Muscle of arm (tissue), 12 donors: ENCODE data around the gene RNH1. TPM values are rescaled to one million over a fixed set of nuclear protein-coding genes. Genes with fewer than 3 reads are reported as not detected.

Experiments
- polyA plus RNA-seq, 12 donors: library from polyadenylated mRNA; unstranded; fragments of 120-200 nt; gene quantifications; one replicate each; pipeline ENCODE4 v1.2.1, GENCODE V29; 2013; ENCODE audit not compliant: insufficient read length in 12 of 12

Gene RNH1
- polyA plus RNA-seq, 12 donors: 69.4 to 126 (median 78.8) TPM; not detected in 1

Other genes starting within 250 kb of the RNH1 start
- gene NLRP6, start 228.8 kb downstream of the RNH1 start, polyA plus RNA-seq: not detected
- gene PGGHG, start 218.1 kb downstream of the RNH1 start, polyA plus RNA-seq: 10 to 100 TPM in 5 of 12 donors, 1 to 10 TPM in 6, not detected in 1; 5.6 to 14.9 (median 9.0) TPM
- under 1 TPM in 1 of 12 donors, not detected in 11; 0.45 TPM for gene IFITM5, start 207.7 kb downstream of the RNH1 start, polyA plus RNA-seq
- gene IFITM2, start 199.4 kb downstream of the RNH1 start, polyA plus RNA-seq: 100 to 1,000 TPM in 2 of 12 donors, 10 to 100 TPM in 9, not detected in 1; 47.9 to 173 (median 75.0) TPM
- 10 to 100 TPM in 9 of 12 donors, 1 to 10 TPM in 1, not detected in 2; 9.9 to 21.3 (median 14.1) TPM for gene IFITM1, start 193.2 kb downstream of the RNH1 start, polyA plus RNA-seq
- 100 to 1,000 TPM in 11 of 12 donors, not detected in 1; 155 to 302 (median 238) TPM for gene IFITM3, start 186.4 kb downstream of the RNH1 start, polyA plus RNA-seq
- 10 to 100 TPM in 10 of 12 donors, 1 to 10 TPM in 1, not detected in 1; 8.1 to 55.6 (median 14.5) TPM for gene B4GALNT4, start 137.7 kb downstream of the RNH1 start, polyA plus RNA-seq
- gene PKP3, start 113.0 kb downstream of the RNH1 start, polyA plus RNA-seq: 10 to 100 TPM in 3 of 12 donors, 1 to 10 TPM in 1, under 1 TPM in 4, not detected in 4; 0.24 to 30.6 (median 2.7) TPM
- 10 to 100 TPM in 9 of 12 donors, 1 to 10 TPM in 2, not detected in 1; 6.8 to 22.7 (median 11.2) TPM for gene SIGIRR, start 92.2 kb downstream of the RNH1 start, polyA plus RNA-seq
- 10 to 100 TPM in 2 of 12 donors, 1 to 10 TPM in 2, under 1 TPM in 7, not detected in 1; 0.08 to 14.1 (median 0.31) TPM for gene ANO9, start 65.2 kb downstream of the RNH1 start, polyA plus RNA-seq
- gene PTDSS2, start 57.0 kb downstream of the RNH1 start, polyA plus RNA-seq: 10 to 100 TPM in 11 of 12 donors, not detected in 1; 22.7 to 52.4 (median 26.0) TPM
- gene HRAS, start 28.3 kb upstream of the RNH1 start, polyA plus RNA-seq: 100 to 1,000 TPM in 6 of 12 donors, 10 to 100 TPM in 5, not detected in 1; 62.1 to 123 (median 101) TPM
- gene LRRC56, start 30.3 kb upstream of the RNH1 start, polyA plus RNA-seq: 1 to 10 TPM in 10 of 12 donors, not detected in 2; 1.7 to 8.2 (median 4.3) TPM
- 1 to 10 TPM in 1 of 12 donors, under 1 TPM in 9, not detected in 2; 0.17 to 2.5 (median 0.50) TPM for gene LMNTD2, start 53.5 kb upstream of the RNH1 start, polyA plus RNA-seq
- 10 to 100 TPM in 1 of 12 donors, 1 to 10 TPM in 10, not detected in 1; 1.7 to 15.5 (median 2.4) TPM for gene RASSF7, start 53.7 kb upstream of the RNH1 start, polyA plus RNA-seq
- gene PHRF1, start 69.2 kb upstream of the RNH1 start, polyA plus RNA-seq: 10 to 100 TPM in 11 of 12 donors, not detected in 1; 13.6 to 31.4 (median 14.8) TPM
- gene IRF7, start 108.7 kb upstream of the RNH1 start, polyA plus RNA-seq: 10 to 100 TPM in 5 of 12 donors, 1 to 10 TPM in 6, not detected in 1; 6.6 to 15.3 (median 9.9) TPM
- gene CDHR5, start 117.7 kb upstream of the RNH1 start, polyA plus RNA-seq: 100 to 1,000 TPM in 1 of 12 donors, 1 to 10 TPM in 7, under 1 TPM in 3, not detected in 1; 0.49 to 137 (median 1.7) TPM
- gene SCT, start 119.9 kb upstream of the RNH1 start, polyA plus RNA-seq: 100 to 1,000 TPM in 1 of 12 donors, 10 to 100 TPM in 9, not detected in 2; 17.6 to 109 (median 52.1) TPM
- gene DRD4, start 130.0 kb upstream of the RNH1 start, polyA plus RNA-seq: under 1 TPM in 9 of 12 donors, not detected in 3; 0.36 to 0.98 (median 0.71) TPM
- 10 to 100 TPM in 11 of 12 donors, not detected in 1; 20.7 to 41.0 (median 24.3) TPM for gene DEAF1, start 188.0 kb upstream of the RNH1 start, polyA plus RNA-seq
- 10 to 100 TPM in 11 of 12 donors, not detected in 1; 13.0 to 34.8 (median 18.9) TPM for gene TMEM80, start 188.6 kb upstream of the RNH1 start, polyA plus RNA-seq
- 10 to 100 TPM in 4 of 12 donors, 1 to 10 TPM in 7, not detected in 1; 1.2 to 54.4 (median 2.7) TPM for gene EPS8L2, start 199.0 kb upstream of the RNH1 start, polyA plus RNA-seq
- 100 to 1,000 TPM in 1 of 12 donors, 10 to 100 TPM in 10, not detected in 1; 53.5 to 102 (median 62.2) TPM for gene TALDO1, start 240.2 kb upstream of the RNH1 start, polyA plus RNA-seq